OCI-LY7 (cell line): ENCODE results near the gene MTF2.

Experiments used
- EZH2phosphoT487 ChIP-seq: fragments of 200-600 bp; sonication (generic); IDR thresholded peaks from 2 replicates; pipeline ENCODE4 v1.6.1; 2018; ENCODE audit warnings: low read depth, borderline replicate concordance, mild to moderate bottlenecking, mixed run types, antibody characterized with exemption, low read length, moderate library complexity, mixed read lengths
- TF ChIP-seq, protein P1 (sequence below): fragments of 200-600 bp; sonication (generic); conservative IDR thresholded peaks from 2 replicates; pipeline ENCODE4 v1.5.1; 2014; ENCODE audit warnings: mild to moderate bottlenecking, antibody characterized with exemption, low read length, moderate library complexity, mixed read lengths

DNA sequence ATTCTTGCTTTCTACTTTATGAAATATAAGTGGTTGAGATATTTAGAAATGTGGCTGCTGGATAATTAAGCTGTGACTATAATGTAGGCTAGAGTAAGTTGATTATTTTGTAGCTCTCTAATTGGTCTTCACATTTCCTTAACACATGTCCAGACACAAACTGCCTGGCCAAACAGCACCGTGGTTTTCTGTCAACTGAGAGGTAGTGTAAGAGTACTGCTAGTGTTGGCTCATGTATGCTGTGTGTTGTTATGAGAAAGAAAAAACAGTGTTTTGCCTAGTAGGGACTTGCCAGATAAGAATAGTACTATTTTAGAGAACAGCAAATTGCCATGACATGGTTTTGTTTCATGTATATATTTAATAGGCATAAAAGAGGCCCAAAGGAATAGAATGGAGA, 64.1 kb downstream of the MTF2 start:
- TF ChIP-seq, protein P1, sequence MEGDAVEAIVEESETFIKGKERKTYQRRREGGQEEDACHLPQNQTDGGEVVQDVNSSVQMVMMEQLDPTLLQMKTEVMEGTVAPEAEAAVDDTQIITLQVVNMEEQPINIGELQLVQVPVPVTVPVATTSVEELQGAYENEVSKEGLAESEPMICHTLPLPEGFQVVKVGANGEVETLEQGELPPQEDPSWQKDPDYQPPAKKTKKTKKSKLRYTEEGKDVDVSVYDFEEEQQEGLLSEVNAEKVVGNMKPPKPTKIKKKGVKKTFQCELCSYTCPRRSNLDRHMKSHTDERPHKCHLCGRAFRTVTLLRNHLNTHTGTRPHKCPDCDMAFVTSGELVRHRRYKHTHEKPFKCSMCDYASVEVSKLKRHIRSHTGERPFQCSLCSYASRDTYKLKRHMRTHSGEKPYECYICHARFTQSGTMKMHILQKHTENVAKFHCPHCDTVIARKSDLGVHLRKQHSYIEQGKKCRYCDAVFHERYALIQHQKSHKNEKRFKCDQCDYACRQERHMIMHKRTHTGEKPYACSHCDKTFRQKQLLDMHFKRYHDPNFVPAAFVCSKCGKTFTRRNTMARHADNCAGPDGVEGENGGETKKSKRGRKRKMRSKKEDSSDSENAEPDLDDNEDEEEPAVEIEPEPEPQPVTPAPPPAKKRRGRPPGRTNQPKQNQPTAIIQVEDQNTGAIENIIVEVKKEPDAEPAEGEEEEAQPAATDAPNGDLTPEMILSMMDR: no peak
- no peak for TF ChIP-seq EZH2phosphoT487
